Measurements from ENCODE around the gene TSPEAR.

Gene TSPEAR

DNA sequence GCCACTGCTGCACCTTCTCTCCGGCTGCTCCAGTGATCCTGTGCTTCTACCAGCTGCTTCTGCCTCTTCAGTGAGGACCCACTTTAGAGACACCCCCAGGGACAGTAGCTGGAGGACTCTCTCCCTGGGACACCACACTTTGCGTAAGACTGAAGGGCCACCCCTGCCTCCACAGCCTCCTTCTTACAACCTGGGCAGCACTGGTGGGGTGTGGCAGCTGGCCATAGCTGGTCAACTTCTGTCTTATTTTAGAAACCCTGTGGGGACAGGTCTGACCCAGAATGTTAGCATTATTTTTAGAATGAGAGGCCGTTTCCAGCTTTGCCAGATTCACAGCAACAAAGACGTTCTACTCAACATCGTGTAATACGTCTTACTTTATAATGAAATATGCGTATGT, 85.6 kb downstream of the TSPEAR start:
- TF ChIP-seq, protein P1, sequence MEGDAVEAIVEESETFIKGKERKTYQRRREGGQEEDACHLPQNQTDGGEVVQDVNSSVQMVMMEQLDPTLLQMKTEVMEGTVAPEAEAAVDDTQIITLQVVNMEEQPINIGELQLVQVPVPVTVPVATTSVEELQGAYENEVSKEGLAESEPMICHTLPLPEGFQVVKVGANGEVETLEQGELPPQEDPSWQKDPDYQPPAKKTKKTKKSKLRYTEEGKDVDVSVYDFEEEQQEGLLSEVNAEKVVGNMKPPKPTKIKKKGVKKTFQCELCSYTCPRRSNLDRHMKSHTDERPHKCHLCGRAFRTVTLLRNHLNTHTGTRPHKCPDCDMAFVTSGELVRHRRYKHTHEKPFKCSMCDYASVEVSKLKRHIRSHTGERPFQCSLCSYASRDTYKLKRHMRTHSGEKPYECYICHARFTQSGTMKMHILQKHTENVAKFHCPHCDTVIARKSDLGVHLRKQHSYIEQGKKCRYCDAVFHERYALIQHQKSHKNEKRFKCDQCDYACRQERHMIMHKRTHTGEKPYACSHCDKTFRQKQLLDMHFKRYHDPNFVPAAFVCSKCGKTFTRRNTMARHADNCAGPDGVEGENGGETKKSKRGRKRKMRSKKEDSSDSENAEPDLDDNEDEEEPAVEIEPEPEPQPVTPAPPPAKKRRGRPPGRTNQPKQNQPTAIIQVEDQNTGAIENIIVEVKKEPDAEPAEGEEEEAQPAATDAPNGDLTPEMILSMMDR (IDR thresholded peaks at IDR 0.05), result no peak

DNA sequence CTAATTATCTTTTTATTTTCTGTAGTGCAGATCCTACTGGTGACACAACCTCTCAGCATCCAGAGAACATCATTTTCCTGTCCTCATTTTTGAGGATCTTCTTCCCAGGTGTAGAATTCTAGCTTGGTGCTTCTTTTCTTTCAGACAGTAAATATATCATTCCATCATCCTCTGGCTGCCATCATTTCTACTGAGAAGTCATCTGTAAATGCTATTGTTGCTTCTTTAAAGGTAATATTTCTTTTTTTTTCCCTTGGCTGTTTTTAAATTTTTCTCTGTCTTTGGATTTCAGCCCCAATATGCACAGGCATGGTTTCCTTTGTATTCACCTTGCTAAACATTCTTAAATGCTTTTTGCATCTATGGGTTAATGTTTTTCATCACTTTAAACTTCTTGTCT, 87.8 kb downstream of the TSPEAR start:
- TF ChIP-seq, protein P1 (IDR thresholded peaks at IDR 0.05), result no peak

GRCh38 chr21:44619886-44620285, 91.5 kb downstream of the TSPEAR start:
- TF ChIP-seq, protein P1 (IDR thresholded peaks at IDR 0.05), result no peak

GRCh38 chr21:44618909-44619308, 92.5 kb downstream of the TSPEAR start:
- TF ChIP-seq, protein P1 (IDR thresholded peaks at IDR 0.05), result no peak

- TF ChIP-seq, protein P1 (IDR thresholded peaks at IDR 0.05), result peak; percentile 43
Measured at GRCh38 chr21:44618504-44618903, 92.9 kb downstream of the TSPEAR start.

DNA sequence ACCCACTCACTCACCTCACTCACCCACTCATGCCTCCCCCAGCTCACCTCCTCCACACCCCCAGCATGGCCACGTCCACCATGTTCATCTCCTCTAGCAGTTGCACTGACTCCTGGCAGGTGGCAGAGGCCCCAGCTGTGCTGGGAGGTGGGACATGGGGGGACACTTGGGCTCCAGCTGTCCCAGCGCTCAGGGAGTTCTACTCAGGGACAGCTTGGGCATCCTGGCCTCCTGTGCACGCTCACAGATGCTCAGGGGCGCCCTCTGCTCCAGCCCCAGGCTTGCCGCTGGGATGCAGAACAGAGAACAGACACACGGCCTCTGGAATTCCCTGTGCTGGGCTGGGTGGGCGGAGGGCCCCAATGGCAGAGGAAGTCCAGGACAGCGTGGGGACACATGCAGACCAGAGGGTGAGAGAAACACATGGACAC, 94.3 kb downstream of the TSPEAR start:
- TF ChIP-seq, protein P1 (IDR thresholded peaks at IDR 0.05), result no peak

DNA sequence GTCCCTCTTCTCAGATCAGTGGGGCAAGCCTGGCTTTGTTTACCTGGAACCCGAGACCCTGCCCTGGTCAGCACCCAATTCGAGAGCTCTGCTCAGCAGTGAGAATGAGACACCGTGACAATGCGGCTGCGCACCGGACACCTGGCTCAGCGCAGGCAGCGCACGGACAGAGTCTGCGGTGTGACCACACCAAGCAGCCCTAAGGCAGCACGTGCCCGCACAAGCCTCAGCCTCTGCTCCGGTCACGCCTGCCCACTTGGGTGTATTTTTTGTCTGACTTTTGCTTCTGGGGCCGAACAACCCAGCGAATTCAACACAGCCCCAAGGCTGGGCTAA, 94.8 kb downstream of the TSPEAR start:
- TF ChIP-seq, protein P1 (IDR thresholded peaks at IDR 0.05), result no peak

DNA sequence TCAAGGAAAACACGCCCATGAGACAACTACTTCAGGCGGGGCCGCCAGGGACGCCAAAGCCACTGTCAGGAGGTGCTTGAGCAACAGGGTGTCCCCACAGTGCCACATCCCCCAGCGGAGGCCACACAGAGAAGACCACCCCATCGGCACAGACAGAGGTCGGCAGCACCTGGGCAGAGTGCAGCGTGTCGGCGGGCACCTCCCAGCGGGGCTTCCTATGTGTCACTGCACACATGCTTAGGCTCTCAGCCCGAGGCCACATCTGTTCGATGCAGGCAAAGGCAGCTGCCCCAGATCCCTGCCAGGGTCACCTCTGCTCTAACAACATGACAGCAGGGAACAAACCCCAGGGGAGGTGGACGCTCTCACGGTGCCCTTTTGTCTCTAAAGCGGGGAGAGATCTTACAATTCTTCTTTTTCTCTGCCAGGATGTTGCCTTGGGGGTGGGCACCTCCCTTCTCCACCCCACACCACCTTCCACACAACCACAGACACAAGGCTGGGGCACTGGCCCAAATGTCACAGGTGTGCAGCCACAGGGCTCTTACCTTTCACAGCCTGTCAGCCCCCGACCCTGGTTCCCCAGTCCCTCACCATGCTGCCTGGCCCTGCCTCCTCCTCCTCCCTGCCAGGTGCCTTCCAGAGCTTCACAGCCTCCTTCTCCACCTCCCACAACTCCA, 95.3 kb downstream of the TSPEAR start:
- TF ChIP-seq, protein P1 (IDR thresholded peaks at IDR 0.05), result no peak

Data from LNCAP (cell line).